ENCODE results near the gene INPP5A.

The INPP5A gene

DNA sequence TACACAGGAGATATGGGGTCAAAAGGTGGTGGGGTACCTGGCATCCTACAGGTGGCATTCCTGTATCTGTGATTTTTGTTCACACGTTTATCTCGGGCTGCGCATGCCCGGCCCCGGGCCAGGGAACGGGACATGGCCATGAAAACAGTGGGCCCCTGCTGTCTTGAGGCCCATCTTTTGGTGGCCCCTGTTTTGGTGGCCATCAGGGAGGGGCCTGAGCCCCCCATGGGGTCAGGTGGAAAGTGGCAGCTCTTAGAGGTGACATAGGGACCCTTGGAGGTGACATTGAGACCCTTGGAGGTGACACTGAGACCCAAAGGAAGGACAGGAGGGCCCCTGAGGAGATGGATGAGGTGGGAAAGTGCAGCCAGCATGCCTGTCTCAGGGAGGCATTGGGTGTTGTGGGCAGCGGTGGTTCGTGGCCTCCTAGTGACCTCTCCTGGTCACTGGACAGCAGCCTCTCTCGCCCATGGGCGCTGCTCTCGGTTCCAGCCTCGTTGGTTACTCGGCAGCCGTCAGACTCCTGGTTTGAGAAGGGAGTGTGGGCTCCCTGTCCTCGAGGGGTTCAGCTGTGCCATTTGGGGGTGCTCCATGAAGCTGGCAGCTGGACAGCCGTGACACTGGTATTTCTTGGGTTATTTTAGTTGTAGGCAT is 39.9 kb downstream of the INPP5A start:
- no peak for DNase-seq (ENCODE audit: low read depth in 1 of 2, low spot score in 1 of 2)

GRCh38 chr10:132578287-132578951 is 40.8 kb downstream of the INPP5A start:
- no peak for DNase-seq (ENCODE audit: low read depth in 1 of 2, low spot score in 1 of 2)

- DNase-seq (ENCODE audit: low read depth in 1 of 2, low spot score in 1 of 2): no peak
These were observed 41.7 kb downstream of the INPP5A start for GRCh38 chr10:132579027-132579859.

DNA sequence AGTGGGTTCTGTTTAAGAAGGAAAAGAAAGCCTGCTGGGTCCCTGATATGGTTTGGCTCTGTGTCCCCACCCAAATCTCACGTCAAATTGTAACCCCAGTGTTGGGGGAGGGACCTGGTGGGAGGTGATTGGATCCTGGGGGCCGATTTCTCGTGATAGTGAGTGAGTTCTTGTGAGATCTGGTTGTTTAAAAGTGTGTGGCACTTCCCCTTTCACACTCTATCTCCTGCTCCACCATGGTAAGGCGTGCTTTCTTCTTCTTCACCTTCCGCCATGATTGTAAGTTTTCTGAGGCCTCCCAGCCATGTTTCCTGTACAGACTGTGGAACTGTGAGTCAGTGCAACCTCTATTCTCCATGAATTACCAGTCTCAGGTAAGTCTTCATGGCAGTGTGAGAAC is 42.6 kb downstream of the INPP5A start:
- no peak for DNase-seq (ENCODE audit: low read depth in 1 of 2, low spot score in 1 of 2)

GRCh38 chr10:132580617-132581016 is 43.0 kb downstream of the INPP5A start:
- DNase-seq (ENCODE audit: low read depth in 1 of 2, low spot score in 1 of 2): no peak

GRCh38 chr10:132582137-132582536 is 44.5 kb downstream of the INPP5A start:
- no peak for DNase-seq (ENCODE audit: low read depth in 1 of 2, low spot score in 1 of 2)

- DNase-seq (ENCODE audit: low read depth in 1 of 2, low spot score in 1 of 2): no peak
These were observed 45.2 kb downstream of the INPP5A start for GRCh38 chr10:132582771-132583170.

DNA sequence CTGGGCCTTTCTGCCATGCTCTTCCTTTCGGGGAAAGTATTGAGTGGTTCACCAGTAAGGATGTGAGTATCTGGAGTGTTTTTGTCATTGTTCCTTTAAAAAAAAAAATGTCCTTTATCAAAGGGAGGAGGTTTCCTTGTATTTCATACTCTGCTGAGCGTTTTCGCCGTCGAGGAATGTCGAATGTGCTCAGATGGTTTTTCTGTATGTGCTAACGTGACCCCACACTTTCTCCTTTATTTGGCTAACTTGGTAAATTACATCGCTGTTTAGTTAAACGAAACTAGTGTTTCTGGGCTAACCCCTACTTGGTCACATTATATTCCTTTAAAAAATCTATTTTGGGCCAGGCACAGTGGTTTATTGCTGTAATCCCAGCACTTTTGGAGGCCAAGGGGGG is 45.9 kb downstream of the INPP5A start:
- no peak for DNase-seq (ENCODE audit: low read depth in 1 of 2, low spot score in 1 of 2)

GRCh38 chr10:132584081-132584480 is 46.5 kb downstream of the INPP5A start:
- DNase-seq (ENCODE audit: low read depth in 1 of 2, low spot score in 1 of 2): no peak

GRCh38 chr10:132585732-132586722 is 48.4 kb downstream of the INPP5A start:
- no peak for DNase-seq (ENCODE audit: low read depth in 1 of 2, low spot score in 1 of 2)

DNA sequence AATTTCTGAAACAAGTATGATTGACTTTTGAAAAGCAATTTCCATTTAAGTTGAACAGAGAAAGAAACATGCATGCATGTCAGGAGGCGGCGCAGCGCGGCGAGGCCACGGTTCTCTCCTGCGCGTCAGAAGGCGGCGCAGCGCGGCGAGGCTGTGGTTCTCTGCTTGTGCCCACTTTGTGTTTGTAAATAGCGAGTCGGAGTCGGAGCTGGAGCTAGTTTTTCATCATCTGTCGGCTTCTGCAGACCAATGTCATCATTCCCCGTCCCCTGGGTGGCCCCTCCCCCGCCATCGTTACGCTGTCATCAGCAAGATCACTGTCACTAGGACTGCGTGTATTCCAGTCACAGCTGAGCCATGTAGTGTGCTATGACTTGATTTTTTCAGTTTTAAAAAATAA is 49.2 kb downstream of the INPP5A start:
- DNase-seq (ENCODE audit: low read depth in 1 of 2, low spot score in 1 of 2): no peak

DNA sequence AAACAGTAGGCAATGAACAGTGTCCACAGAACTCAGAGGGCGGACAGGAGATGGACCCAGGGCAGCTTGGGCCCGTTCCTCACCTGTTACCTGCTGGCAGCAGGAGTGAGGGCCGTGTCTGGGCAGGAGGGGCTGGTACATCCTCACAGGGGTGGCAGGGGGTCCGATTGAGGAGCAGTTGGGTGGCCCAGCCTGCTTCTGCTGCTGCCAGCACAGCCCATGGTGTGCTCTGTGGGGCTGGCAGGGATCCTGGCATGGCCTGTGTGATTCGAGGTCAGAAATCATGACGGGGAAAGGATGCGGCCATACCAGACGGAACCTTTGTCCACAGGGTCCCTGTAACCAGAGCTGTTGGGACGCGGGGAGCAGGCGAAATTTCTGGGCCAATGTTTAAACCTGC is 49.6 kb downstream of the INPP5A start:
- no peak for DNase-seq (ENCODE audit: low read depth in 1 of 2, low spot score in 1 of 2)

DNA sequence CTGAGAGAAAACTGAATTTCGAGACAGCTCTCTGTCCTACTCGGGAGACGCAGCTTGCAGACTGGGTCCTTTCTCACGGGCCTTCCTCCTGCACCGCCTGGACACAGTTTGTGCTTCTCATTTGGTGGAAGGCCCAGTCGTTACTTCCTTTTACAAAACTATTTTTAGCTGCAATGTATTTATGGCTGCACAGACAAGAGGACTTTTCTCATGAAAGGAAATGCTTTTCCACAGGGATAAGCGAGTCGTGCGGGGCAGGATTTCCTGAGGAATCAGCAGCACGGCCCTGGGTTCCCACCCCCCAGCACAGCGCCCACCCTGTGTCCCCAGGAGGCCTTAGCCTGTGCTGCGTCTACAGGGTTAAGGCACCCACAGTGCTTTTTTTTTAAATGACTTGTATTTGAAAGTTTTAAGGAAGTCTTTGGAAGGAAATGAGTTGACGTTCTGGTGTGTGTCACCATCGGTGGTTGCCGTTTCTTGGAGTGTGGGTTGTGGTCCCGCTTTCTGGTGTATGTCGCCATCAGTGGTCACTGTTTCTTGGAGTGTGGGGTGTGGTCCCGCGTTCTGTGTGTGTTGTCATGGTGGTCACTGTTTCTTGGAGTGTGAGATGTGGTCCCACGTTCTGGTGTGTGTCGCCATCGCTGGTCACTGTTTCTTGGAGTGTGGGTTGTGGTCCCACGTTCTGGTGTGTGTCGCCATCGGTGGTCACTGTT is 50.9 kb downstream of the INPP5A start:
- no peak for DNase-seq (ENCODE audit: low read depth in 1 of 2, low spot score in 1 of 2)

GRCh38 chr10:132589015-132589414 is 51.4 kb downstream of the INPP5A start:
- DNase-seq (ENCODE audit: low read depth in 1 of 2, low spot score in 1 of 2): no peak

- no peak for DNase-seq (ENCODE audit: low read depth in 1 of 2, low spot score in 1 of 2)
These were observed 52.1 kb downstream of the INPP5A start for GRCh38 chr10:132589681-132590080.

DNA sequence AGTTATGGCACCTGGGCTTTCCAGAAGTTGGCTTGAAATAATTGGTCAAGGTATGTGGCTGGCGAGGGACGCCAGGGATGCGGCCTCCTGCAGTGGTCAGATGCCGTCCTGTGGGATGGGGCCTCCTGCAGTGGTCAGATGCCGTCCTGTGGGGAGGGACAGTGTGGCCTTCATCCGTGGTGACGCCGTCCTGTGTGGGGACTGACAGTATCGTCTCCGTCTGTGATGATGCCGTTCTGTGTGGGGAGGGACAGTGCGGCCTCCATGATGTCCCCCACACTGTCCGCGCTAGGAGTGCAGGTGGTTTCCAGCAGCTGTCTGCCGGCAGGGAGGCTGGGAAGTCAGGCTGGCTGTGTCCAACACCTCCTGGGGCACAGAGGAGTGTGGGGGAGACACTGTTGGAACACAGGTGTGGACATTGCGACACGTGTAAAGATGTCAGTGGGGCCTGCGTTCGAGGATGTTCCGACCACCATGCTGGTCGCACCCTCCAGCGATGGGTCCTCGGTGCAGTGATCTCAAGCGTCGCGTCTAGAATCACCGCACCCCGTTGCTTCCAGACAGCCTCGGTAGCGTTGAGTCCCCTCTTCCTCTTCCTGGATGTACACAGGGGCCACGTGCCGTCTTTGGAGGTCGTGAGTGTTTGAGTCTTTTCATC is 52.6 kb downstream of the INPP5A start:
- no peak for DNase-seq (ENCODE audit: low read depth in 1 of 2, low spot score in 1 of 2)

GRCh38 chr10:132590752-132591121 is 53.1 kb downstream of the INPP5A start:
- DNase-seq (ENCODE audit: low read depth in 1 of 2, low spot score in 1 of 2): no peak

DNA sequence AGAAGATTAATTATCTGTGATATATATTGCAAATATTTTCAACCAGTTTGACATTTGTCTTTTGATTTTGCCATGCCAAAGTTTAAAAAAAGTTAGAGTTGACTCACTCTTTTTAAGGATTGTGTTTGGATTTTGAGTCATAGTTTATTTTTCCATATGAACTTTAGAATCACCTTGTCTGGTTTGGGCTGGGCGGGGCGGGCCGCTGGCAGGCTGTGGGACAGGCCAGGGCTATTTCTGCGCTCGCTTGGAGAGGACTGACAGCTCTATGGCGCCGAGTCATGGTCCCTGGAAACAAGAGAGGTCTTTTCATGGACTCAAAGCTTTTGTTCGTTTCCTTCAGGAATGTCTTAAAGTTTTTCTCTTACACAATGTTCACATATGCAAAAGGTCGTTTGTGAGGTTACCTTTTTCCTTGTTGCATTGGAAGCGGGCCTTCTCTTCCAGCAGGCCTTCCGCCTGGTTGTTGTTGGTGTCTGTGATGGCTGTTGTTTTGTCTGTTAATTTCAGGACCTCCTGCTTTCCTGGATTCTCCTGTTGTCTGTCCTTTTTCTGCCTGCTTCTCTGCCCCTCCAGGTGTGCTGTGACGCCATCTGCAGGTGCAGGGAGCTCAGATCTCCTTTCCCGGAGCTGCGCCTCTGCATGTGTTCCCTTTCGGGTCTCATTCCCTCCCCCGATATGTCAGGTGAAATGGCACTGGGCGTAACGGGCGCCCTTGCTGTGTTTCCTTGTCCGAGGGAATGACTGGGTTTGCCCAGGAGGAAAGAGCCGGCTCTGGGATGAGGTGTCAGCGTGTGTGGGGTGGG is 53.8 kb downstream of the INPP5A start:
- DNase-seq (ENCODE audit: low read depth in 1 of 2, low spot score in 1 of 2): no peak

DNA sequence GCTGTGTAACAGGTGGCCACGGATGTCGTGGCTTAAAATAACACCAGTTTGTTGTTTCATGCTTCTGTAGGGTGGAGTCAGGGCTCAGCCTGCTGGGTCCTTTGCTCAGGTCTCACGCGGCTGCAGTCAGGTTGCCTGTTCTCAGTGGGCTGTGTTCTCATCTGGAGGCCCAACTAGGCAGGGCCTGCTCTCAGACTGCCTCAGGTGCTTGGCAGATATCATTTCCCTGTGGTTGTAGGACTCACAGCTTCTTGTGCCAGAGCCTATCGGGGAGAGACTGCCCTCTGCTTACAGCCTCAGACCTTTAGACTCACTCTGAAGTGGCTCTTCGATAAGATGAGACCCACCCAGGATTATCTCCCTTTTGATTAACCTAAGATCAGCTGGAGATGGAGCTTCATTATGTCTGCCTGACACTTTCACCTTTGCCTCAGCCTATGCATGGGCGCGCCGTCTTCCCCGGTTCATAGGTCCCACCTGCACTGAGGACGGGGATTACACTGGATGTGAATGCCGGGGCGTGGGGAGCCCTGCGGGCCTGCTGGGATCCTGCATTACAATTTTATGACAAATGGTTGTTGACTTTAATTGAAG is 55.3 kb downstream of the INPP5A start:
- no peak for DNase-seq (ENCODE audit: low read depth in 1 of 2, low spot score in 1 of 2)
